NCI-H524 treated with DMSO at 0.1 percent for 48 hours (cell line): Measurements from ENCODE around the gene SIPA1L3.
A peak's percentile ranks its signal among the peaks of the same experiment; 100 is the strongest.

Source experiments
- DNase-seq: peaks from one replicate; lab custom pipeline; 2025; lab: John Stamatoyannopoulos, UW

The SIPA1L3 gene

GRCh38 chr19:37995346-37995745 is 88.3 kb downstream of the SIPA1L3 start:
- DNase-seq, result no peak

GRCh38 chr19:37997911-37998344 is 90.9 kb downstream of the SIPA1L3 start:
- no peak for DNase-seq

GRCh38 chr19:37998801-37999308 is 91.8 kb downstream of the SIPA1L3 start:
- no peak for DNase-seq

- DNase-seq, result no peak
These were observed 92.6 kb downstream of the SIPA1L3 start for GRCh38 chr19:37999309-38000213.

- no peak for DNase-seq
These were observed 94.3 kb downstream of the SIPA1L3 start for GRCh38 chr19:38001158-38001781.

GRCh38 chr19:38003438-38004185 is 96.6 kb downstream of the SIPA1L3 start:
- DNase-seq, result peak; percentile 76

GRCh38 chr19:38004186-38004520 is 97.1 kb downstream of the SIPA1L3 start:
- no peak for DNase-seq

GRCh38 chr19:38004521-38005223 is 97.7 kb downstream of the SIPA1L3 start:
- peak; percentile 75 for DNase-seq

- DNase-seq, result no peak
These were observed 98.2 kb downstream of the SIPA1L3 start for GRCh38 chr19:38005224-38005614.

GRCh38 chr19:38006361-38007045 is 99.5 kb downstream of the SIPA1L3 start:
- DNase-seq, result no peak

- DNase-seq, result no peak
These were observed 102.7 kb downstream of the SIPA1L3 start for GRCh38 chr19:38009650-38010242.

- no peak for DNase-seq
These were observed 104.4 kb downstream of the SIPA1L3 start for GRCh38 chr19:38011426-38011825.

GRCh38 chr19:38012290-38012689 is 105.3 kb downstream of the SIPA1L3 start:
- no peak for DNase-seq

GRCh38 chr19:38012944-38013343 is 105.9 kb downstream of the SIPA1L3 start:
- no peak for DNase-seq

GRCh38 chr19:38013913-38014580 is 107.0 kb downstream of the SIPA1L3 start:
- no peak for DNase-seq

- DNase-seq, result no peak
These were observed 108.2 kb downstream of the SIPA1L3 start for GRCh38 chr19:38015216-38015615.

- no peak for DNase-seq
These were observed 108.8 kb downstream of the SIPA1L3 start for GRCh38 chr19:38015761-38016160.

- DNase-seq, result no peak
These were observed 110.6 kb downstream of the SIPA1L3 start for GRCh38 chr19:38017401-38018151.

- DNase-seq, result no peak
These were observed 111.8 kb downstream of the SIPA1L3 start for GRCh38 chr19:38018694-38019395.
